HG03354 (cell line): ENCODE data around the gene PRR35.
"Not testable (repeated sequence)": the region's sequence is repeated elsewhere in the genome, so short reads cannot be mapped to it uniquely, and the experiment has no call there.

Experiments
- ATAC-seq: cut with Tn5 transposase; IDR thresholded peaks from one replicate; pipeline ENCODE4 v1.9.1; 2021; ENCODE audit warnings: mild to moderate bottlenecking; ENCODE audit not compliant: unreplicated experiment, poor library complexity, severe bottlenecking

PRR35 gene

DNA sequence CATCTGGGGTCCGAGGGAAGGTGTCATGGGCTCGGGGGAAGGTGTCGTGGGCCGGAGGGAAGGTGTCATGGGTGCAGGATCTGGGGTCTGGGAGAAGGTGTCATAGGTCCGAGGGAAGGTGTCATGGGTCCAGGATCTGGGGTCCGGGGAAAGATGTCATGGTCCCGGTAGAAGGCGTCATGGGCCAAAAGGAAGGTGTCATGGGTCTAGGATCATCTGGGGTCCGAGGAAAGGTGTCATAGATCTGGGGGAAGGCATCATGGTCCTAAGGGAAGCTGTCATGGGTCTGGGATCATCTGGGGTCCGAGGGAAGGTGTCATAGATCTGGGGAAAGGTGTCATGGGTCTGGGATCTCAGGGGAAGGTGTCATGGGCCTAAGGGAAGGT, 30.6 kb downstream of the PRR35 start:
- ATAC-seq = no peak

DNA sequence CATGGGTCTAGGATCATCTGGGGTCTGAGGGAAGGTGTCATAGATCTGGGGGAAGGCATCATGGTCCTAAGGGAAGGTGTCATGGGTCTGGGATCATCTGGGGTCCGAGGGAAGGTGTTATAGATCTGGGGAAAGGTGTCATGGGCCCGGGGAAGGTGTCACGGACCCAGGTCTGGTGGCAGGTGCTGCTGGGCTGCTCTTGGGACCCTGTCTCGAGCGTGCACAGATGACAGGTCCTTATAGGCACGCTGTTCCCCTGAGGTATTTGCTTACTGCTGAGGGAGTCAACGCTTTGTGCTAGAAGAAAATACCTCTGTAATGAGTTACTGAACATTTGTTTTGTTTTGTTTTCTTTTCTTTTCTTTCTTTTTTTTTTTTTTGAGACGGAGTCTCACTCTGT, 31.0 kb downstream of the PRR35 start:
- no peak for ATAC-seq

DNA sequence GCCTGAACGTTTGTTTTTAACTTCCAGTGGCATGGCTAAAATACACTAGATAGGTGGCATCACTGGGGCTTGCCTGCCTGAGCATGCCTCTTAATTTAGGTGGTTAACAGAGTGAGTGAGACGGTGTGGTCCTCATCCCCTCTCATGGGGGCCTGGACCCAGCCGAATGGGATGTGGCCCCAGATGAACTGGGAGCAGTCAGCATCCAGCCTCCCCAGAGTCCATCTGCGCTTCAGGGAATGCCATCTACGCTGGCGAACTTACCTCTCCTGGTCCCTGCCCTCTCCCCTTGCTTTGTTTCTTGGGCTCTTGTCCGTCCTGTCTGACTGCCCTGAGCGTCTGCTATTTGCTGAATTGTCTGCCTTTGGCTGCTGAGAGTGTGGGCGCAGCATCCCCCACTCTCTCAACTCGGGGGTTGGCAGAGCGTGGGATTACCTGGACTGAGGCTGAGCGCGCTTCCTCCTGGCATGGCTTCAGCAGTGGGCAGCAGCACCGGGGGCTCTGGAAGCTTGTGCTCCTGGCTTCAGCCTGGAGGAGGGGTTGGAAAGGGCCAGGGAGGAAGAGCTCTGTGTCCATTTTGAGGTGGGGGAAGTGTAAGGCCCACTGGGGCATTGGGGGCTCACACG, 31.8 kb downstream of the PRR35 start:
- ATAC-seq = no peak

DNA sequence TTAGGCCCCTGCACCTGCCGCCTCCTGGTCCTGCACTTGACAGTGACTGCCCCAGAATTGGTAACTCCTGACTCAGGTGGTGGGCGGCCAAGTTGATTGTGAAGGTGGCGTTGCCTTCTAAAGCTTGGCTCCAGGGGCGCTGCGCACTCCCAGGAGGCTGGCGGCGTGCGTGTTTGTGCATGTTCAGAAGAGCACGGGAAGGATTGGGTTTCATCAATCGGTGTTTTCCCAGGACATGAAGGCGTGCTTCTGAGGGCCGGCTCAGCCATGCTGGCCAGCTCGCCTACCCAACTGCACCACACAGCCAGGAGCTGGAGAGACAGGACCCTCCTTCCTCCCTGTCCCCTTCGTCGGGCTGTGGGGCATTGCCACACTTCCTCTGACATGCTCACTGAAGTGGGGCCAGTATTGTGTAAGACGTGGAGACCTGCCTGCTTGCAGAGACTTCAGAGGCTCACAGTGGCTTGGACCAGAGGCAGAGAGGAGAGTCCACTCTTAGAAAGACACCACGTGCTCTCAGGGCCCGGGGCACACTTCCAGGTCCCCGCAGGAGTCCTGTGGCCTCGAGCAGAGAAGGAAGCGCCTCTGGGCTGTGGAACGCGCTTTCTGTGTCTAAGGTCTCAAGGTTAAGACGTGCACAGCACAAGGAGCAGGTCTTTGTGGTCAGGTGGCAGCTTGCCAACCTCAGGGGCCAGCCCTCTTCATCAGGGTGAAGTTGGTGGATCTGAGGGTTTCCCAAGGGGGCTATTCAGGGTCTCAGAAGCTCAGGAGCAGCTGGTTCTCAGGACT, 32.5 kb downstream of the PRR35 start:
- ATAC-seq = no peak

DNA sequence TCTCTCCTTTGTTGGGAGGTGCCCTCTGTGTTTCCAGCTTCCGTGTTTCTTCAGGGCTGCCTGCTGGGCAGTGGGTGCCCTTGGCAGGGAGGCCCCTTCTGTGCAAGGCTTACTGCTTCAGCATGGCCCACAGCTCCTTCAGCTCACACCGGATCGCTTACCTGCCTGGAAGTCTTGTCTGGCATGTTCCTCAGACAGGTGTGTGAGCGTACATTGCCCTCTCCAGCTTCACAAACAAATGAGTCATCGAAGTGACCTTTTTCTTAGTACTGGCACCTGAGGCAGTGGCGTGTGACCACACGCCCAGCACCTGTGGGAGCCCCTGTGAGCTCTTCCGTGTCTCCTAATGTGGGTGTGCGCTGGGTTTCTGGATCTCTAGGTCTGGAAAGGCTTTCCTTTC, 33.2 kb downstream of the PRR35 start:
- ATAC-seq = no peak

DNA sequence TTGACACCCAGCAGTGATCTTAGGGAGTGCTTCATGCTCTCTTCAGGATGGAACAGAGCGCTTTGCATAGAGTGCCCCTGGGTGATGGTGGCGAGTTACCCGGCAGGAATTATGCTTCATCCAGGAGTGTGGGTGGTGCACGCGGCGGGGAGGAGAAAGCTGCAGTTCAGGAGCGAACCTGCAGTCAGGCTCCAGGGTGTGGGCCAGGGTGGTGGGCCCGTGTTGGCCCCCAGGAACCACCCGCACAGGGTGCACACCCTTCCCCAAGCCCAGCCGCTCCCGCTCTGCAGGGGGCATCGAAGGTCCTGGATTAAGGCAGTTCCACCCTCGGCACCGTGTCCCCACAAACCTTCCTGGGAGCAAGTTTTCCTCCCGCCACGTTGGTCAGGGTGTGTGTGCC, 33.6 kb downstream of the PRR35 start:
- ATAC-seq = no peak

DNA sequence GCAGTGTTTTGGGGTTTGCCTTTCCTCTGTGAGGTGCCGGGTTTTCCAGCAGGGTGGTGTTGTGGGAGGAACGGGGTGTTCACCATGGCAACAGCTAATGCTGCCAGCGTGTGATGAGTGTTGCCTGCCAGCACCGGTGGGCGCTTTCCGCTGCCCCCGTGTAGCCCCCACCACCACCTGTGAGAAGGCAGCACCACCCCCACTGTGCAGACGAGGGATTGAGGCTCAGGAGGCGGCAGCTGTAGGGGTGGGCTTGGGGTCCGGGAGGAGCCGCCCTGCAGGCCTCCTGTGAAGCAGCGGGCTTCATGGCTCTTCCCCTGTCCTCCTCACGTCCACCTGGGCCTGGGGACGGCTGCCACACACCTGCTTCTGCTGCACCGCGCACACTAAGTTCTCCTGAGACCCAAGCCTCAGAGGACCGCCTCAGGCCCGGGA, 34.9 kb downstream of the PRR35 start:
- ATAC-seq = no peak

DNA sequence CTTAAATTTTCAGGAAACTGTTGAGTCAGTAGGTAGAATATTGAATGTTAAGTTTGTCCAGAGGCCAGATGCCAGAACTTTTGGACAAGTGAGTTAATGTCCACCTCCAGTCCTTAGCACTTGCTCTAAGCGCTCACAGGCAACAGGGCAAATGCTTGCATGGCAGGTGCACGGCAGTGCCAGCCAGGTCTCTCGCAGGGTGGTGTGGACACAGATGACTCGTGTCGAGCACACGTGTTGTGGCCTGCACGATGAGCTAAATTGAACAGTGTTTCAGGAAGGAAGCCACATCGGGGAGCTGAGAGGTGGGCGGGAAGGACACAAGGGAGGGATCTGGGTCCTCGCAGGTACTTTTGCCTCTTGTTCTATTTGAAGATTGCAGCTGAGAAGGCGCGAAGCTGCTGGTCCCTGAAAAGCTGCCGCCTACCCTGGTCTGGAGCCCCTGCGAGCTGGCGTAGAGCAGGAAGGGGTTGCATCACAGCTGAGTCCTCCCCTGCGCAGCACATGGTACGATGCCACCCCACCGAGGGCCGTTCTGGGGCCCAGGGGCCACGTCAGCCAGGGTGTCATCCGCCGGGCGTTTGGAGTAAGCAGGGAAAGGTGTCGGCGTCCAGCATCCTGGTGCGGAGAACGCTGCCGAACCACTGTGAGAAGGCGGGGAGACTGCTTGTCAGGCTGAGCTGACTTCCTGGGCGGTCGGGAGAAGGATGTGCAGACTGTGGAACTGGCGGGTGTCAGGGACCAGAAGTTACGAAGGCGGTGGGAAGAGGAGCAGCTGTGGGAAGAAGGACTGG, 35.9 kb downstream of the PRR35 start:
- ATAC-seq = no peak

DNA sequence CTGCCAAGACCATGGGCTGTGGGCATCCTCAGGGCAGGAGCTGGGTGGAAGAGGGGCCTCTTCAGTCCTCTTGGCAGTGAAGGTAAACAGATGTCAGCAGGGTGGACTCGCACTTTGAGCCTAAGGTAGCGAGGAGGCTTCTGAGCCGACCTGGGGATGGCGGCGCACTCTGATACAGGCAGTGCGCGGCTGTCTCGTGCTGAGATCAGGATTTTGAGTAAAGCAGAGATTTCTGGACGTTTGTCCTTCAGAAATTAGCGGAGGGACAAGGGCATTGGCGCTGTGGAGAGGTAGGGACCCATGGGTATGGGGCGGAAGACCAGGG, 36.5 kb downstream of the PRR35 start:
- ATAC-seq = no peak

DNA sequence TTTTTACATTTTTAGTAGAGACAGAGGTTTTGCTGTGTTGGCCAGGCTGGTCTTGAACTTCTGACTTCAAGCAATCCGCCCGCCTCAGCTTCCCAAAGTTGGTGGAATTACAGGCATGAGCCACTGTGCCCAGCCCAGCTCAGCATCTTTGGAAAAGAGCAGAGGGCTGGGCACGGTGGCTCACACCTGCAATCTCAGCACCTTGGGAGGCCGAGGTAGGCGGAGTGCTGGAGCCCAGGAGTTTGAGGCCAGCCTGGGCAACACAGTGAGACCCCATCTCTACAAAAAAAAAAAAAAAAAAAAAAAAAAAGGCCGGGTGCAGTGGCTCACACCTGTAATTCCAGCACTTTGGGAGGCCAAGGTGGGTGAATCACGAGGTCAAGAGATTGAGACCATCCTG, 37.5 kb downstream of the PRR35 start:
- not testable (repeated sequence) for ATAC-seq

DNA sequence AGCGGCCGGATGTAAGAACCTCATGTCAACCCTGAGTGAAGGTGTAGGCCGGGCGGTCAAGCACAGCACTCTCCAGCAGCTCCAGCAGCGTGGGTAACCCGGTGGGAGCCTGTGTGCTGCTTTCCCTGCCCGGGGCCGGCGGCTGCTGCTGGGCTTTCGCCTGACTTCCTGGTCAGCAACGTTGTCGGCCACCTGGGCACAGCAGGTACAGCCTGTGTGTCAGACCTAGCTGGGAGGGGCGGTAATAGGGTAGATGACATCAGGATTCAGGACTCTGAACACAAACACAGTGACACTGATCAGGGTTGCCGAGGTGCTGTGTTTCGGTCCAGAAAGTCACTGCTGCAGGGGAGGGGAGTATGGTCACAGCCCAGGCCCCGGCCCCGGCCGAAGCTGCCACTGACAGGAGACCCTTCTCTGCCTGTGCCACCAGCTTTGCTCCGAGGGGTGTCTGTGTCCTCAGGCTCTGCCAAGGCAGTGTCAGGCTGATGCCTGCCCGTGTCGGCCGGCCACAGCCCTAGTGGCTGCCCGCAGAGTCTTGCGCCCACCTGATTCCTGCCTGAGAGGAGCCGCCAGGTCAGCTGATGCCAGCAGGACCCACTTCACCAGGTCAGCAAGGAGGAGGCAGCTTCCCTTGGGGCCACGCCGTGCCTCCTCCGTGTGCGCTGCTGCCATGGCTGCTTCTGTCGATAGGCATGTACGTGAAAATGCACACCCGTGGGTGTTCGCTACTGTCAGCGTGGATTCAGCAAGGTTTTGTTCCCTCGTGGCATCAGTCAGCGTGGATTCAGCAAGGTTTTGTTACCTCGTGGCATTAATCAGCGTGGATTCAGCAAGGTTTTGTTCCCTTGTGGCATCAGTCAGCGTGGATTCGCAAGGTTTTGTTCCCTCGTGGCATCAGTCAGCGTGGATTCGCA, 38.9 kb downstream of the PRR35 start:
- ATAC-seq = no peak

DNA sequence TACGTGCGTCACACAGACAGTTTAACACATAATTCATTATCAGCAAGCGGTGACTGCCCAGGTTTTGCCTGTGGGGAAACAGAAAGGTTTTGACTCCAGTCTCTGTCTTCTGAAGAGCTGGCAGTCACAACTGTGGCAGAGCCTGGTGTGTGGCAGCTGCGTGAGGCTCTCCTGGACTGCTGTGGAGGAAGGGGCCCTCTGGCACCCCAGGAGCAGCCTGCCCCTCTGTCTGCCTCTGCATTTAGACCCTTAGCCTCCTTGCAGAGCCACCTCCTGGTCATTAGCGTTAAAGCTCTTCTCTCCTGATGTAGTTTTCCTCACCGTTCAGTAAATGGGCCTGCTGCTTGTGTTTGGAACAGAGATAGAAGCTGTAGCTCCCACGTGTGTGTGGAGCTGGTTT, 40.6 kb downstream of the PRR35 start:
- no peak for ATAC-seq

DNA sequence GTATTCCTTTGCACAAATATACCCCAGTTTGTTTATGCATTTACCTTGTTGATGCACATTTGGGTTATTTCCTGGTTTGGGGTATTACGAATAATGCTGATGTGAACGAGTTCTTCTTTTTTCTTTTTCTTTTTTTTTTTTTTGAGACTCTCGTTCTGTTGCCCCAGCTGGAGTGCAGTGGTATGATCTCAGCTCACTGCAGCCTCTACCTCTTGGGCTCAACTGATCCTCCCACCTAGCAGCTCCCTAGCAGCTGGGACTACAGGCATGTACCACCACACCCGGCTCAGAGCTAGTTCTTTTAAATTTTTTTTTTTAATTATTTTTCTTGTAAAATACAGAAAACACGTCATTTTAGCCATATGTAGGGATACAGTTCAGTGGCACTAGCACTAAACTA, 43.7 kb downstream of the PRR35 start:
- ATAC-seq = no peak

DNA sequence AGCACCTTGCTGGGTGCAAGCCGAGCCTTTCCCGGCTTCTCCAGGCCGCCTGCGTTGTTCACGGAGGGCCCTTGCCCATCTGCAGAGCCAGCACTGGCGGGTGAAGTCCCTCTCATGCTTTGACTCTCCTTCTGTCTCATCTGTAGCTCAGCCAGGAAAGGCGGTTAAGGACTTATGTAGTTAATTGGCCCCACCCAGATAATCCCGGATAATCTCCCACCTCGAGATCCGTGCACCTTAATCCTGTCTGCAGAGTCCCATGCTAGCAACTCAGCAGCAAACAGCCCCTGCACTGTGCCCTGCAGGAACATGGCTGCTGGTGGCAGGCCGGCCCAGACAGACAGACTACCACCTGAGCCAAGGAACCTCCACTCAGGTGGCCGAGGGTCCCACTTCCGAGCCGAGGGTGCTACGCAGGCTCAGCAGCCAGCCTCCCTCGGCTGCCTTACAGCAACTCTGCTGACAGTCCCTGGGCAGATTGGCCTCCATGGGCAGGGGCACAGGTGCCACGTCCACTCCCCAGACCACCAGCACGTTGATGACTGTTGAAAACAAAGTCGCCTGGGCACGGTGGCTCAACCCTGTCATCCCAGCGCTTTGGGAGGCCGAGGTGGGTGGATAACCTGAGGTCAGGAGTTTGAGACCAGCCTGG, 46.6 kb downstream of the PRR35 start:
- ATAC-seq = no peak

DNA sequence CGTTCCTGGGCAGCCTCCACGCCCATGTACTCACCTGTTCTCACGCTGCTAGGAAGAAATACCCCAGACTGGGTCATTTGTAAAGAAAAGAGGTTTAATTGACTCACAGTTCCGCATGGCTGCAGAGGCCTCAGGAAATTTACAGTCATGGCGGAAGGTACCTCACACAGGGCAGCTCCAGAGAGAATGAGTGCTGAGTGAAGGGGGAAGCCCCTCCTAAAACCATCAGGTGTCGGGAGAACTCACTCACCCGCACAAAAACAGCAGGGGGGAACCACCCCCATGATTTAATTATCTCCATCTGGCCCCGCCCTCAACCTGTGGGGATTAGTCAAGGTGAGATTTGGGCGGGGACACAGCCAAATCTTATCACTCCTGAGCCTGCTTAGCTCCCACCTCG, 47.8 kb downstream of the PRR35 start:
- no peak for ATAC-seq

DNA sequence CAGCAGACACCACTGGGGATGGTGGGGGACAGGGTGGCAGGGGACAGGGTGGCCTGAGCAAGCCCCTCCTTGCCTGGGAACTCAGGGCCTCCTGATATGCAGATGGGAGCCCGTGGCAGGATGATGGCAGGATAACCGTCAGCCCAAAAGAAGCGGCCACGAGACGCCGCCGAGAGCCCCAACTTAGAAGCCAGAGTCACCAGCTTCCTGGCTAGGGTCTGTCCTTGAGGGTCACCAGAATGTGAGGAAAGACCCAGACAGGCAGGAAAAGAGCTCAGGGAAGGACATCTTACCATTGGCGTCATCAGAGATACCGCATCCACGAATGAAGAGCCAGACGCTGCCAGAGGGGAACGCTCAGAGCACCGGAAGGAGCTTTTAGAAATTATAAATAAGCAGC, 49.1 kb downstream of the PRR35 start:
- no peak for ATAC-seq

DNA sequence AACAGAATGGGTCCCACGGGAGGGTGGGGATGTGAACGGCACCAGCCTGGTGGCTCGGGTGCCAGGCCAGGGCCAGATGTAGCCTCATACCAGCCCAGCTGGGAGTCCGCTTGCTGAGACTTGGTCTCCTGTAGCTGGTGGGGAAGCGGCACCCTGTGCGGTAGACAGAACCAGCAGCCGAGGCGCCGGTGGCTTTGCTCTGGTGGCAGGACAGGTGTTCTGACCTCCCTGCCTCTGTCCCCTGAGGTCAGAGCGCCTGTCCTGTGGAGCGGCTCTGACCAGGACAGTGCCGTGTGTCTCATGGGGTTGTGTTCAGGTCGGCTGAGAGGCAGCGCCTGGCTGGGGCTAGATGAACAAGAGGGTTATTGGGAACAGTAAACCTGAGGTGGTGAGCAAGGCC, 49.8 kb downstream of the PRR35 start:
- ATAC-seq = no peak

DNA sequence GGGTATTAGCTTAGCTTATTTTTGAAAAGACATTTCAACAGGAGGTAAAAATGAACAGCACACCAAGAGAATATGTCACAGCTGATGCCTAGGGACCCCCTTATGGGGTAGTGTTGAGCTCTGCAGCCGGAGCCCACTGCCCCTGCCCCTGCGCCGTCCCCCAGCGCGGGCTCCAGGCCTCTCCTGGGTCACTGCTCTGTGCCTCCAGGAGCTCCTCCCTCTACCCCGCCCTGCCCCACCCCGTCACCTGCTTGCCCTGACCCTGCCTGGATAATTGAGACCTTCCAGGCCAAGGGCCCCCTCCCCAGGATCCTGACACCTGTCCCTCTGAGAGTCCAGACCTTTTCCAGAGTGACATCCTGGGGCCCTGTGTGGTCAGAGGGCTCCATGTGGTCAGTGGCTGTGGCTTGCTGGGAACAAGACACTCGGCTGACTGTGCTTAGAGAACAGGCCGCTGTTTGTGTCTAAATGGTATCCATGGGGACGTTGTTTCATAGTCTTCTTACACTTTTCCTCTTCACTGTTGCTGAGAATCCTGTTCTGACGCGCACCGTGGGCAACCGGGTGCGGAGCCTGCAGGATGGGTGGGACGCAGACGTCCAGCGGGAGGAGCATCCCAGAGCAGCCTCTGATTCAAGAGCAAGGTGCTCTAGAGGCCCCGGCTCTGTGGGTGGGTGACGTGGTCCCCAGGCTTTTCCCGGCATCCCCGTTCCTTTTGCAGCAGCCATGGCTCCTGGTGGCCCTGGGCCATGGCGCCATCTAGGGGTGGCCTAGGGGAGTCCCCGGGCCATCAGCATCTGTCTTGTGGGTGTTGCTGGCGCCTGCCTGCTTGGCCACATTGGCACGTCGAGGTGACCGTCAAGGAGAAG, 50.6 kb downstream of the PRR35 start:
- ATAC-seq = no peak

DNA sequence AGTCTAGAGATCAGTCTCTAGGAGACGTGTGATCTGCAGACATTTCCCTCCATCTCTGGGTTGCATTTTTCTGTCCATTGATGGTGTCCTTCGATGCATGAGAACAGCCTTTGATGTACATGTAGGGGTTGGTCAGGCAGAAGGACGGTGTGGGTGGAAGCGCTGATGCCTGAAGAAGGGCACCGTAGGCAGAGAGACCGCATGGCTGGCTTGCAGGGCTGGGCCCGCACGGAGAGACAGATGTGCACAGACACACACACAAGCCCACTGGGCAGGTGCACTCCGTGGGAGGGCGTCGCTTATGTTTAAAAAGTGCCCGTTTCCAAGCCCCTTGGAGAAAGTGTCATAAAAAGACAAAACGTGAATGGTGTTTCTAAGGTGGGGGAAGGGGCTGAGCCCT, 54.9 kb downstream of the PRR35 start:
- ATAC-seq = no peak
